ENCODE measurements around the gene EFCC1. TPM values are rescaled to one million over a fixed set of nuclear protein-coding genes. Genes with fewer than 3 reads are reported as not detected.

EFCC1 gene
- total and polyA plus RNA-seq, 8 donors, result 0.56 to 6.1 (median 0.73) TPM

DNA sequence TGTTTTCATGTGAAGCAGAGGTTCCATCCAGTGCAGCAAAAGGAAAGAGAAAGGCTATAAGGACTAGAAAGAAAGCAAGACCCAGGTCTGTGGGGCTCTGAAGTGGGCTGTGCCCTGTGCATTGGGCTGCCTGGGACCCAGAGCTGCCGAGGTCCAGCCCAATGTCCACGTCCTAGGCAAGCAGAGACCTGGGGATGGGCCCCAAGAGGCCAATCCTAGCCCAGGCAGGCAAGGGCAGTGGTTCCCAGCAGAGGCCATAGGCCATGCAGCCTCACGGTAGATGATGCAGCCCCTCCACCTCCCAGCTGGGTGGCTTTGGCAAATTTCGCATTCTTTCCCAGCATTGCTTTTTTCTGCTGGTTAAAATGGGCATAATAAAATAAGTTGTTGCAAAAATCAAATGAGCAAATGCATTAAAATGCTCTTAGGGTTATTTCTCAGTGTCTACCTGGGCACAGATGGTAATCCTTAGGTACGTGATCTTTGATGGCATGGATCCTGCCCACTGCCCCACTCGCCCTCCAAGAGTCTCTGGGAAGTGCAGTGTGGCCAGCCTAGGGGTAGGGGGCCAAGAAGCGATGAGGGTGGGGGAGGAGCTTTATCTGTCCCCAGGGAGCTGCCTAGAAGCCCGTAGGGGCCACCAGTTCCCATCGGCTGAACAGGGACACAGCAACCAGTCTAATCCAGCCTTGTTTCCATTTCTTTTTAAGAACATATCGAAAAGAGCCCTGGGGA is 37.2 kb downstream of the EFCC1 start:
- Histone ChIP-seq H3K27me3 (no peaks in the 10 kb centered on the region), H3K4me3 (no peak overlapping the region), H3K9me3 (no peaks in the 10 kb centered on the region), H3K27ac (no peak overlapping the region), H3K4me1 (no peaks in the 10 kb centered on the region), H3K36me3 (no peaks in the 10 kb centered on the region)
- FAIRE-seq (no peak), ATAC-seq (no peak), DNase-seq (peak in 1 of 6 donors; percentile 18)
- 75 to 81% methylated on average over 10 of the region's 10 CpGs for WGBS, 2 donors
- no peak for TF ChIP-seq CTCF (IDR thresholded peaks at IDR 0.05)
- intact Hi-C loops (cut with DNase I), result no loop called here

DNA sequence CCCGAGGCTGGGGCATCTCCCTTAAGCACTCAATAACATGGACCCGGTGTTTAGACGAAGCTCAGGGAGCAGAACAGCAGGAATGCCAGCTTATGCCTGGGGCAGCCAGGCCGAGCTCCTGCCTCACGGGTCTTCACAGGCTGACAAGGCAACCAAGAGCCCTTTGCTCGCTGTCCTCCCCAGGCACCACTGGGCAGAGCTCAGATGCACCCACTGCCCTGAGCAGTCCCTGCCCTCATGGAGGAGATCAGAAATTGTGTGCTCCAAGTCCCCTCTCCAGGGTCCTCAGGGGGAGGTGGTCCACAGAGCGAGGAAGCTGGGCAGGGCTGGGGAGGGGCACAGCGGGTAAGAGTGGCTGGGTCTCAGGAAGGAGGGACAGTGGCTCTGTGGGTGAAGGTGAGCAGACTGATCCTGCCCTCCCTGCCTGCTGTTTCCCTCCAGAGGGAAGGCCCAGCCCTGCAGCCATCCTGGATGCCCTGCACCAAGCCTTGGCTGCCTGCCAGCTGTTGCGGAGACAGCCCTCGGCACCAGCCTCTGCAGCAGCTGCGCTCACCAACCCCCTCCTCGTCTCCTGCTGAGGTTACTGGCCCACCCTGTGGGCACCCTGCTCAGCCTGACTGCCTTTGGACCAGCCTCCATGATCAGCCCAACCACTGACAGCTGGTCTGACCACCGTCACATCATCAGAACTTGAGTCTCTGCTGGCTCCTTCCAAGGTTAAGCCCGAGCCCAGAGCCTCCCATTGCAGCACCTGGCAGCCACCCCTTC is 38.4 kb downstream of the EFCC1 start:
- intact Hi-C loops (cut with DNase I), result no loop called here
- no peak for TF ChIP-seq CTCF (IDR thresholded peaks at IDR 0.05)
- Histone ChIP-seq H3K4me3 (no peak overlapping the region), H3K4me1 (no peaks in the 10 kb centered on the region), H3K27ac (no peak overlapping the region), H3K36me3 (no peaks in the 10 kb centered on the region), H3K9me3 (no peaks in the 10 kb centered on the region), H3K27me3 (no peaks in the 10 kb centered on the region)
- DNase-seq, result peak in 1 of 6 donors; percentile 79
- 57 to 59% methylated on average over 14 of the region's 14 CpGs for WGBS, 2 donors
- peak in 2 of 4 donors; percentile 15 to 17 for ATAC-seq
- FAIRE-seq, result no peak

DNA sequence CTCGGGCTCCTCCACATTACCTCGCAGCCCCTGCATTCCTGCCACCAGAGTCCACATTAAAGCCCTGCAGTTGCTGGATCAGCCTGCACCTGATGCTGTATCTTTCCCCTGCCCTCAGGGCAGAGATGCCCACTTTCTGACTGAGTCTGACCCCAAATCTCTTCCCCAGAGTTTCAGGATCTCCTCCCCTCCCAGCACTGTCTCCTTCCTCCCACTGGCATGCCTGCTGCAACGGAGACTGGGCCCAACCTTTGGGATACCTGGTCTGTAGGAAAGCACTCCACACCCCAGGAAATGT is 38.9 kb downstream of the EFCC1 start:
- WGBS, 2 donors, result 59 to 62% methylated on average over 3 of the region's 3 CpGs
- H3K4me1 ChIP-seq, result no peaks in the 10 kb centered on the region
- H3K27me3 ChIP-seq, result no peaks in the 10 kb centered on the region
- H3K9me3 ChIP-seq, result no peaks in the 10 kb centered on the region
- H3K4me3 ChIP-seq, result no peak overlapping the region
- DNase-seq (no peak), ATAC-seq (no peak), FAIRE-seq (no peak)
- H3K36me3 ChIP-seq, result no peaks in the 10 kb centered on the region
- H3K27ac ChIP-seq, result no peak overlapping the region
- intact Hi-C loops (cut with DNase I), result no loop called here
- TF ChIP-seq CTCF (IDR thresholded peaks at IDR 0.05), result no peak

DNA sequence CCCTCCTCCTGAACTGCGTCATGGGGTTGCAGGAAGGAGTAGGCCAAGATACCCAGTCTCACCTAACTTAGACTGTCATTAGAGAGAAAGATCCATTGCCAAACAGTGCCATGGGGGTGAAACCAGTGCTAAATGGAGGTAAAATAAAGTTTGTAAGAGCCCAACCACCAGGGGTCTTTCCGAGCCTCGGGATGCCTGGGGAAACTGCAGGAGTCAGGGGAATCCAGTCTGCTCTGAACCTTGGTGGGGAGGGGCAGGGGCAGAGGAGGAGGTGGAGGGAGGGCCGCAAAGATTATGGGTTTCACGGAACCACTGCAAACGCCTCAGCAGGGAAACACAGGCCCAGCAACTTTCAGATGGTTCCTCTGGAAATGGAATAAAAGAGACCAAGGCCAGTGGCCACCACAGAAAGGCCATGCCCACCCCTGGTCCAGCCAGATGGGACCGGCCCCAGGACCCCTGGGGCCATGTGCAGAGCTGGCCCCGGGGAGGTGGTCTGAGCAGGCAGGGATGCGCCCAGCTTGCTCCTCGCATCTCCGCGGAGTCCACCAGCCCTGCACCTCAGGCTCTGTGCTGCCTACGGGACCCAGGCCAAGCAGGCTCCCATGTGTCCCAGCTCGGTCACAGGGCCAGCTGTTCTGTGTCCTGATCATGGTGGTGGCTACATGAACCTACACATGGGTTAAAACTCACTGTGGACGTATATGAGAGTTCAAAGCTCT is 39.6 kb downstream of the EFCC1 start:
- WGBS, 2 donors, result 90% methylated on average over 15 of the region's 15 CpGs
- ATAC-seq, result no peak
- no peaks in the 10 kb centered on the region for H3K4me1 ChIP-seq
- FAIRE-seq, result no peak
- no peak overlapping the region for H3K27ac ChIP-seq
- no peaks in the 10 kb centered on the region for H3K9me3 ChIP-seq
- H3K4me3 ChIP-seq, result no peak overlapping the region
- DNase-seq, result peak in 1 of 6 donors; percentile 44
- no peaks in the 10 kb centered on the region for H3K27me3 ChIP-seq
- no peak for TF ChIP-seq CTCF (IDR thresholded peaks at IDR 0.05)
- H3K36me3 ChIP-seq, result no peaks in the 10 kb centered on the region
- intact Hi-C loops (cut with DNase I), result no loop called here

Measured in pancreas (tissue), 10 donors.